ENCODE data around the gene DNAH17. TPM values are rescaled to one million over a fixed set of nuclear protein-coding genes. Genes with fewer than 3 reads are reported as not detected.

Gene DNAH17
- total RNA-seq, 1 donor from 2014 or later = 0.25 TPM

DNA sequence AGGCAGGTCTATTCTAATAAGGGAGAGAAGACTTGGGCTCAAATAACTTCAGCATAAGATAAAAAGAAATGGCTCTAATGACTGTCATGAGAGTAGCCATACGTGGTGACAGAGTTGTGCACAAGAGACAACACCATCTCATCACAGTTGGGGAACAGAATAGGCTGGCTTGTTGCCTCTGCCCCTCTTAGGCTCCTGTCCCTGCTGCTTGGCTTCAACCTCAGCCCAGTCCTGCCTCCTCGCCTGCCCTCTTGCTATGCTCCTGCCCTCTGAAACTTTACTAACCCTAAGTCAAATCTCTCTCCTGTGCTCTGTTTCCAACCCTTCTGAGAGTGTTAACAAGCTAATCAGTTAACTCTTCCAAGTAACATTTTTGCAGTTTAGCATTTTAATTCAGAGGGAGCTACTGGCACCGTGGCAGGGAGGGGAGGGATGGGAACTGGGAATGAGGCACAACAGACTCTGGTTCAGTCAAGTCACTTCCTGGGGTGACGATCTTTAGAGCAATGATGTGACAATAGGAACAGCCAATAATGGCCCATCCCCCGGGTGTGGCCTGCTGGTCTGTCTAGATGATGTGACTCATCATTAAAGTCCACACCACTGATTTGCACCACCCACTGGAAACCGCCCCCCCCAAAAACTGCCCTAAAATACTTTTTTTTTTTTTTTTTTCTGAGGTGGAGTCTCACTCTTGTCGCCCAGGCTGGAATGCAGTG lies 35.5 kb downstream of the DNAH17 start:
- Histone ChIP-seq H3K36me3 (ENCODE audit: control insufficient read depth, insufficient read depth, low read length) (no peaks in the 10 kb centered on the region), H3K4me3 (ENCODE audit: low read depth, low read length) (no peak overlapping the region), H3K27me3 (ENCODE audit: control insufficient read depth, insufficient read depth, low read length) (no peaks in the 10 kb centered on the region)
- TF ChIP-seq, protein P1, sequence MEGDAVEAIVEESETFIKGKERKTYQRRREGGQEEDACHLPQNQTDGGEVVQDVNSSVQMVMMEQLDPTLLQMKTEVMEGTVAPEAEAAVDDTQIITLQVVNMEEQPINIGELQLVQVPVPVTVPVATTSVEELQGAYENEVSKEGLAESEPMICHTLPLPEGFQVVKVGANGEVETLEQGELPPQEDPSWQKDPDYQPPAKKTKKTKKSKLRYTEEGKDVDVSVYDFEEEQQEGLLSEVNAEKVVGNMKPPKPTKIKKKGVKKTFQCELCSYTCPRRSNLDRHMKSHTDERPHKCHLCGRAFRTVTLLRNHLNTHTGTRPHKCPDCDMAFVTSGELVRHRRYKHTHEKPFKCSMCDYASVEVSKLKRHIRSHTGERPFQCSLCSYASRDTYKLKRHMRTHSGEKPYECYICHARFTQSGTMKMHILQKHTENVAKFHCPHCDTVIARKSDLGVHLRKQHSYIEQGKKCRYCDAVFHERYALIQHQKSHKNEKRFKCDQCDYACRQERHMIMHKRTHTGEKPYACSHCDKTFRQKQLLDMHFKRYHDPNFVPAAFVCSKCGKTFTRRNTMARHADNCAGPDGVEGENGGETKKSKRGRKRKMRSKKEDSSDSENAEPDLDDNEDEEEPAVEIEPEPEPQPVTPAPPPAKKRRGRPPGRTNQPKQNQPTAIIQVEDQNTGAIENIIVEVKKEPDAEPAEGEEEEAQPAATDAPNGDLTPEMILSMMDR (IDR thresholded peaks at IDR 0.05; ENCODE audit: insufficient read depth, low read length, poor library complexity, severe bottlenecking) = no peak
- DNase-seq (ENCODE audit: low read depth) = no peak

DNA sequence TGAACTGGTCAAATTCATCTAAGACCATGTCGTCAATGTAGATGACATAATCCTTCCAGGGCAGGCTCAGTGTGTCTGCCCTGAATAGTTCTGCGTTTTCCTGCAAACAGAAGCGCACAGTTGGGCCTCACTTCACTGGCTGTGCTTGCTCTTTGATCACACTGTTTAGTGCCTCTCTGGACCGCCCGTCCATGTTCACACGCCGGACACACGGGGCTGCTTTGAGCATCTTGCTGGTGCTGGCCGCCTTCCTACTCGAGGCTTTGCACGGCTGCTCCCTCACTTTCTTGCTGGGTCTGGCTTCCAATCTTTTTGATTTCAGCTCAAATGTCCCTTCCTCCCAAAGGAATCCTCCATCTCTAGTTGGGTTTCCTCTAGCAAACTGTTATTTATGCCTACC lies 37.4 kb downstream of the DNAH17 start:
- no peak for DNase-seq (ENCODE audit: low read depth)
- Histone ChIP-seq H3K4me3 (ENCODE audit: low read depth, low read length) (no peak overlapping the region), H3K36me3 (ENCODE audit: control insufficient read depth, insufficient read depth, low read length) (no peaks in the 10 kb centered on the region), H3K27me3 (ENCODE audit: control insufficient read depth, insufficient read depth, low read length) (no peaks in the 10 kb centered on the region)
- TF ChIP-seq, protein P1 (IDR thresholded peaks at IDR 0.05; ENCODE audit: insufficient read depth, low read length, poor library complexity, severe bottlenecking) = no peak

DNA sequence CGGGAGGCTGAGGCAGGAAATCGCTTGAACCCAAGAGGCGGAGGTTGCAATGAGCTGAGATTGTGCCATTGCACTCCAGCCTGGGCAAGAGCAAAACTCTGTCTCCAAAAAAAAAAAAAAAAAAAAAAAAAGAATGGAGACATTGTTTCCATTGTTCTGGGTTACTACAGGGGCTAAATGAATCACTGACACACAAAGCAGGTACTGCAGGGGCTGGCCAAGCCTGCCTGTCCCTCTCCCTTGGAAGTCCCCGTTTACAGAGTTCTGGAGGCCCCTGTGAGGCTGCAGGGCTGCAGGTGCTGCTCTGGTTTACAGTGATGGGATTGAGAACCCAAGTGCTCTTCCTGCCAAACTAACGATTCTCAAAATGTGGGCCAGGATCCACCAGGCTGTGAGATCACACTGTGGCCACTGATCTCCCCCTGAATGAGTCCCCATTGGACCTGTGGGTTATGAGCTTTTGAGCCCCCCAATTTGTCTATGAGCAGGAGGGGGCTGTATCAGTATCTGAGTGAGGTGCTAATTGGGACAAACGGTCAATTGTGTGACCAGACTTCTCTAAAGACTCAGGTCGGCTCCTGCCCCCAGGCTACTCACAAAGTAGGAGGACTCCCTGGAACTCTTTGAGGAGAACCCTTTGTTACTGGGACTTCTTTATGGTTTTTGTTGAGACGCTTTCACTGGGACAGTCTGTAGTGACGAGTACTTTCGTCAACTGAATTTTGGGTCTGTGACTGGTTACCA lies 39.0 kb downstream of the DNAH17 start:
- Histone ChIP-seq H3K27me3 (ENCODE audit: control insufficient read depth, insufficient read depth, low read length) (no peaks in the 10 kb centered on the region), H3K4me3 (ENCODE audit: low read depth, low read length) (no peak overlapping the region), H3K36me3 (ENCODE audit: control insufficient read depth, insufficient read depth, low read length) (no peaks in the 10 kb centered on the region)
- DNase-seq (ENCODE audit: low read depth) = no peak
- TF ChIP-seq, protein P1 (IDR thresholded peaks at IDR 0.05; ENCODE audit: insufficient read depth, low read length, poor library complexity, severe bottlenecking) = no peak

DNA sequence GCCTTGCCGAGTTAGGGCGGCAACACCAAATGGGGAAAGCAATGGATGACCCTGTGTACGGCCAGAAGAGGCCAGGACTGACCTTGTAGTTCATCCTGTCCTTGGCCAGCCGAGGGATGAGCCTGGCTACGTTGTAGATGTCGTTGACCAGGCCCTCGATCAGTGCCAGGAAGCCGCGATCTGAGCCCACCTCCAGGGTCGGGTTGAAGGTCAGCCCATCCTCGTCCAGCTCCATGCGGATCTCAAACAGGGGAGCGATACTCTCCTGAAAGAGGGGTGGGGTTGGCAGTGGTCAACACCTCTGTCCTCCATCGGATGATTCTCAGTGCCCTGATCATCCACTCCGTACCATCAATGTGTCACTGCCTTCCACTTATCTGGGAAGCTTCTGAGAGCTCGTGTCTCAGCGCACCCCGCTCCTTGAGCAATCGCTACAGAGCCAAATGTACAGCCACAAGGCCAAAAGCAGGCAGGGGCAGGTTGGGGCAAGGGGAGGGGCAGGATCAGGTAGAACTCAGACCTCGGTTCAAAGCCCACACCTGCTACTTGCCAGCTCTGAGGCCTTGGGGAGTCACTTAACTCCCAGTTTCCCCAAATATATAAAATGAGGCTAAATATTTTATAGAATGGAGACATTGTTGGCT lies 39.9 kb downstream of the DNAH17 start:
- DNase-seq (ENCODE audit: low read depth) = no peak
- TF ChIP-seq, protein P1 (IDR thresholded peaks at IDR 0.05; ENCODE audit: insufficient read depth, low read length, poor library complexity, severe bottlenecking) = no peak
- Histone ChIP-seq H3K4me3 (ENCODE audit: low read depth, low read length) (no peak overlapping the region), H3K36me3 (ENCODE audit: control insufficient read depth, insufficient read depth, low read length) (no peaks in the 10 kb centered on the region), H3K27me3 (ENCODE audit: control insufficient read depth, insufficient read depth, low read length) (no peaks in the 10 kb centered on the region)

DNA sequence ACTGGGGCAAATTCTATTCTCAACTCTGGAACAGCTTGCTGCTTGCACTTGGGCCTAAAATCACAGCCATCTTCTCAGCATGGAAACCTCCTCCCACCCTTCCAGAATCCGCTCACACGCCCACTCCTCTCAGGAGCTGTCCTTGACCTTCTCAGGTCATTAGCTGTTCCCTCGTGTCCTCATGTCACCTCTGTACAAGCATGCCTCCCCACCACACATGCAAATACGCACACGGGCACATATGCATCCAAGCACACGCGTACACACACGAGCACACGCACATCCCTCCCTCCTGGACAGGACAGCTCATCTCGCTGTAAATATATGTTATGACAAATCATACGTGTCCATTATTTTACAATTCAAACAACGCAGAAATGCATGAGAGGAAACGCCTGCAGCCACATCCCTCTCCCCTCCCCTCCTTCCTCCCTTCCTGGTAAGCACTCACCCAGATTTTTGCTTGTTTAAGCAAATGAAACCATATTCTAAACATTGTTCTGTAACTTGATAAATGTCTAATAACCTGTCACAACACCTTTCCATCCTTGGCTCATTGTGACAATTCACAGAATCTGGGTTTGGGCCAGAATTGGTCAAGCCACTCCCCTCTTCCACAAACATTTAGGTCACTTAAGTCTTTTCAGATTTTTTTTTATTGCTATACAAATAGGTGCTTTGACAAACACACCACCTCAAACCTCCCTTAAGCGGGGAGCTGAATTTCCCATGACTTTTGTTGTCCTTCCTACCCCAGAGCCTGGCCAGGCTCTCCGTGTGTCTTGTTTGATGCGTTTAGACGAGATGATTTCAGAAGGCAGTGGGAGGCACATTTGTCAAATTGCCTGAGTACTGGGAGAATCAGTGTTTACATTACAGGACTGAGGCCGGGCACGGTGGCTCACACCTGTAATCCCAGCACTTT lies 41.7 kb downstream of the DNAH17 start:
- Histone ChIP-seq H3K36me3 (ENCODE audit: control insufficient read depth, insufficient read depth, low read length) (no peaks in the 10 kb centered on the region), H3K27me3 (ENCODE audit: control insufficient read depth, insufficient read depth, low read length) (no peaks in the 10 kb centered on the region), H3K4me3 (ENCODE audit: low read depth, low read length) (no peak overlapping the region)
- TF ChIP-seq, protein P1 (IDR thresholded peaks at IDR 0.05; ENCODE audit: insufficient read depth, low read length, poor library complexity, severe bottlenecking) = no peak
- no peak for DNase-seq (ENCODE audit: low read depth)
